Subcutaneous adipose tissue (tissue), 4 donors: ENCODE results near the gene FSD2. TPM values are rescaled to one million over a fixed set of nuclear protein-coding genes. Genes with fewer than 3 reads are reported as not detected.

Experiments used
- total RNA-seq, 4 donors: library from RNA; depleted of rRNA; stranded (reverse); fragments of >200 nt; gene quantifications; one replicate each; pipeline ENCODE4 v1.1.0, GENCODE V29; 2016
- TF ChIP-seq, protein P1 (sequence below): fragments of 450-650 bp; IDR thresholded peaks from one replicate; pipeline ENCODE4 v1.5.1; 2016; ENCODE audit warnings: low read depth, mild to moderate bottlenecking, control low read depth, antibody characterized with exemption, moderate library complexity

Gene FSD2
- total RNA-seq, 4 donors from 2014 or later: not detected

DNA sequence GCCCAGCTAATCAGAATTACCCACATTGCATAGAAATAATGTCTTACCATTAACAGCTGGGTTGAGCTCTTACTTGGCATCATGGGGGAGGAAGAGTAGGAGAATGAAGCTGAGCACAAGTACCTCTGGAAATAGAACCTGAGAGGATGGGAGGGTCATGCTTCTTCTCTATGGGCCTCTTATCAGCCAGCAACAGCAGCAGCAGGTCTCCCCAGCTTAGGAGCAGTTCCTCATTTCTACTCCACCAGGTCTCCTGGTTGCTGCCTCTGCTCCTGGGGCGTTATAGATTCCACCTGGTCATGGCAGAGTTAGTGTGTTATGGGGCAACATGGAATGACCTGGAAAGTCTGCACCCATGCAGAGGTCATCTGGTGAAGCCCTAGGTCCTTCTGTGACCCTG lies 3.4 kb downstream of the FSD2 start:
- TF ChIP-seq, protein P1, sequence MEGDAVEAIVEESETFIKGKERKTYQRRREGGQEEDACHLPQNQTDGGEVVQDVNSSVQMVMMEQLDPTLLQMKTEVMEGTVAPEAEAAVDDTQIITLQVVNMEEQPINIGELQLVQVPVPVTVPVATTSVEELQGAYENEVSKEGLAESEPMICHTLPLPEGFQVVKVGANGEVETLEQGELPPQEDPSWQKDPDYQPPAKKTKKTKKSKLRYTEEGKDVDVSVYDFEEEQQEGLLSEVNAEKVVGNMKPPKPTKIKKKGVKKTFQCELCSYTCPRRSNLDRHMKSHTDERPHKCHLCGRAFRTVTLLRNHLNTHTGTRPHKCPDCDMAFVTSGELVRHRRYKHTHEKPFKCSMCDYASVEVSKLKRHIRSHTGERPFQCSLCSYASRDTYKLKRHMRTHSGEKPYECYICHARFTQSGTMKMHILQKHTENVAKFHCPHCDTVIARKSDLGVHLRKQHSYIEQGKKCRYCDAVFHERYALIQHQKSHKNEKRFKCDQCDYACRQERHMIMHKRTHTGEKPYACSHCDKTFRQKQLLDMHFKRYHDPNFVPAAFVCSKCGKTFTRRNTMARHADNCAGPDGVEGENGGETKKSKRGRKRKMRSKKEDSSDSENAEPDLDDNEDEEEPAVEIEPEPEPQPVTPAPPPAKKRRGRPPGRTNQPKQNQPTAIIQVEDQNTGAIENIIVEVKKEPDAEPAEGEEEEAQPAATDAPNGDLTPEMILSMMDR: no peak

DNA sequence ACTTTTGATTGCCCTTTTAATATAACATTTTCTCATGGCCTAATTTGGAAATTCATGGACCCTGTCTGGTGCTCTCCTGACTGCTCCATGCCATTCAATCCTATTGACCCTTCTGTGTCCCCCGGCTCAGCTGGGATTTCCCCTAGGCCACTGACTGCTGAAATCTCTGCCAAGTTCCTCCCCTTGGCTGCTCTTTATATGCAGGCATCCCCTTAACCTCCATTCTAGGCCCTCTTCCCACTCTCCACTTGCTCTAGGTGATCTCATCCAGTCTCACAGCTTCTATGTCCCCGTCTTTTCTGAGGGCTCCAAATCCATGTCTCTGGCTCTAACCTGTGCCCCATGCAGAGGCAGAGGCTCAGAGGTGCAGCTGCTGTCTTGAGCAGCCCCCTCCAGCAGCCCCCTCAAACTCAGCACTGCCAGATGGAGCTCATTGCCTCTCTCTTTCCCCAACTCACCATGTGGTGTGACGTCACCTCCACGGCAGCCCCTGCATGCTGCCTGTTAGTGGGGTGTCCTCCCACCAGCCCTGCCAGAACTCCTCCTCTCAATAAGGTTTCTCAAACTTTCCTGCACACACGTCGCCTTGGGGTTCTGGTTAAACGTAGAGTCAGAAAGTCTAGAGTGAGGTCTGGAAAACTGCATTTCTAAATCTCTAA lies 6.6 kb downstream of the FSD2 start:
- TF ChIP-seq, protein P1: no peak

DNA sequence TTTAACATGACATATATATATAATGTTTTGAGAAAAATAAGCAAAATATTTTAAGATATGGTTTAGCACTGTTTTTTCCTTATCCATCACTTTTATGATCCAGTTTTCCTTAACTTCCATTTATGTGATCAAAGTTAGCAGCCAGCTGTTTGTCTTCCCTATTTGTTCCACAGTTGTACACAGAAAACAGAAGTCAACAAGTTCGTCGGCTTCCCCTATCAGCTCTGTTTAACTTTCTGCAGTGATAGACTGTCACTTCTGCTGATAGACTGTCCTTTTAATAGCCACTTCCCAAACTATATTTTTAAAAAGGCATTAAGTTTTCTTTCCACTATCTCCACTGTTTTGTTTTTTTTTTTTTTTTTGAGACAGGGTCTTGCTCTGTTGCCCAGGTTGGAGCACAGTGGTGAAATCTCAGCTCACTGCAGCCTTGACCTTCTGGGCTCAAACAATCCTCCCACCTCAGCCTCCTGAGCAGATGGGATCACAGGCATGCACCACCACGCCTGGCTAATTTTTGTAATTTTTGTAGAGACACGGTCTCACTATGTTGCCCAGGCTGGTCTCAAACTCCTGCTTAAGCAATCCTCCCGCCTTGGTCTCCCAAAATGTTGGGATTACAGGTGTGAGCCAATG lies 7.2 kb downstream of the FSD2 start:
- TF ChIP-seq, protein P1: no peak

DNA sequence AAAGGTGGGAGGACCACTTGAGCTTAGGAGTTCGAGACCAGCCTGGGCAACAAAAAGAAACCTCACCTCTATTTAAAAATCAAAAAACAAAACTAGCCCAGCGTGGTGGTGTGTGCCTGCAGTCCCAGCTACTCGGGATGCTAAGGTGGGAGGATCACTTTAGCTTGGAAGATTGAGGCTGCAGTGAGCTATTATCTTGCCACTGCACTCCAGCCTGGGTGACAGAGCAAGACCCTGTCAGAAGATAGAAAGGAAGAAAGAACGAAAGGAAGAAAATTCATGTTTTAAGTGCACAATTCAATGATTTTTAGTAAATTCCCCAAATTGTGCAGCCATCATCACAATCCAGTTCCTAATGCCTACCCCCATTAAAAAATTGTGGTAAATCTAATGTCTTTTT lies 7.8 kb downstream of the FSD2 start:
- TF ChIP-seq, protein P1: no peak

DNA sequence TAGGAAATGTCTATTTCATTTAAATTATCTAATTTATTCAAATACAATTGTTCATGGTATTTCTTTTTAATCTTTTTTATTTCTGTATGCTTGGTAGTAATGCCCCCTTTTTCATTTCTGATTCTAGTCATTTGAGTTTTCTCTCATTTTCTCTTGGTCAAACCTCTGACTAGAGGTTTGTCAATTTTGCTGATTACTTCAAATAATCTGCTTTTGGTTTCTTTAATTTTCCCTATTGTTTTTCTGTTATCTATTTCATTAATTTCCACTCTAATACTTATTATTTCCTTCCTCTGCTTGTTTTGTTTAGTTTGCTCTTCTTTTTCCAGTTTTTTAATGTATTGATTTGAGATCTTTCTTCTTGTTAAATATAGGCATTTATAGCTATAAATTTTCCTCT lies 12.1 kb downstream of the FSD2 start:
- TF ChIP-seq, protein P1: no peak

DNA sequence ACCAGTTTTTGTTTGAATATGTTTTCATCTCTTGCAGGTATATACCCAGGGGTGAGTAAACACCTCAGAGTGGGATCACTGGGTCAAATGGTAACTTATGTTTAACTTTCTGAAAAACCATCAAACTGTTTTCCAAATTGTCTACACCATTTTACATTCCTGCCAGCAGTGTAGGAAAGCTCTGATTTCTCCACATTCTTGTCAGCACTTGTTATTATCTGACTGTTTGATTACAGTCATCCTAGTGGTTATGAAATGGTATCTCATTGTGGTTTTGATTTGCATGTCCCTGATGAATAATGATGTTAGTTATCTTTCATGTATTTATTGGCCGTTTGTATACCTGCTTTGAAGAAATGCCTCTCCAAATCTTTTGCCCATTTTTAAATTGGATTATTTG lies 13.8 kb downstream of the FSD2 start:
- TF ChIP-seq, protein P1: no peak

DNA sequence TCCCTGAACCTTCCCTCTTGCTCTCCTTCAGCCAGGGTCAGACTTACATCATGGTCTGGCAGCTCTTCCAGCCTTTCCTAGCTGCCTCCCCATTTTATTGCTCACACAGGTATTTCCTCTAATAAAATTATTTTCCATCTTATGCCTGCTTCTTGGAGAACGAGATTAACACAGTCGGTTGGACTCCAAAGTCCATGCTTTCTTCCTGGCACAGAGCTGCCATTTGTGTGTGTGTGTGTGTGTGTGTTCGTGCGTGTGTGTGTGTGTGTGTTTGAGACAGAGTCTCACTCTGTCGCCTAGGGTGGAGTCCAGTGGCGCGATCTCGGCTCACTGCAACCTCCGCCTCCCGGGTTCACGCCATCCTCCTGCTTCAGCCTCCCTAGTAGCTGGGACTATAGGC lies 15.5 kb downstream of the FSD2 start:
- TF ChIP-seq, protein P1: no peak
